Naive thymus-derived CD4-positive, alpha-beta T cell (primary cell): ENCODE results near the gene ADAMTS13. TPM values are rescaled to one million over a fixed set of nuclear protein-coding genes. Genes with fewer than 3 reads are reported as not detected.
A peak's percentile ranks its signal among the peaks of the same experiment; 100 is the strongest.

Experiments used
- ATAC-seq: fragments of 150-1000 bp; cut with Tn5 transposase; 2 replicates; pipeline ENCODE4 v1.10.0; 2021; ENCODE audit warnings: mild to moderate bottlenecking, moderate library complexity
- CTCF ChIA-PET: fragments of 350-600 bp; sonication (Branson Sonifier 250); formaldehyde crosslinking; loops from one replicate; lab custom pipeline; 2021; ENCODE audit warnings: antibody characterized with exemption; lab: Charles Lee
- POLR2A ChIA-PET: fragments of 350-600 bp; sonication (Branson Sonifier 250); formaldehyde crosslinking; loops from one replicate; lab custom pipeline; 2021; ENCODE audit warnings: antibody characterized with exemption, inconsistent platforms; lab: Charles Lee
- DNase-seq, 9 donors: peaks; one replicate each; pipeline versions ENCODE4 v3.0.0 to v3.0.0-alpha.2; 2020 to 2022; ENCODE audit warnings: mixed read lengths in 1 of 9
- H3K27ac ChIP-seq: one replicate; pipeline ENCODE4 v1.7.0; 2013; ENCODE audit warnings: mild to moderate bottlenecking, low read depth, low read length, moderate library complexity
- H3K27me3 ChIP-seq, 2 donors: one replicate each; pipeline ENCODE4 v1.7.0; 2013; ENCODE audit warnings: low read length in 2 of 2, mild to moderate bottlenecking in 2 of 2, moderate library complexity in 2 of 2; ENCODE audit not compliant: control insufficient read depth in 2 of 2, insufficient read depth in 2 of 2
- H3K36me3 ChIP-seq, 3 experiments: 1 replicate in 2 of 3; 2 replicates in 1 of 3; pipeline ENCODE4 v1.7.0; 2013; ENCODE audit warnings: low read length in 3 of 3, mild to moderate bottlenecking in 3 of 3, moderate library complexity in 1 of 3; ENCODE audit not compliant: insufficient read depth in 3 of 3, control insufficient read depth in 2 of 3
- H3K4me1 ChIP-seq, 2 donors: one replicate each; pipeline ENCODE4 v1.7.0; 2013; ENCODE audit warnings: low read length in 2 of 2, mild to moderate bottlenecking in 2 of 2, moderate library complexity in 1 of 2; ENCODE audit not compliant: control insufficient read depth in 2 of 2, insufficient read depth in 2 of 2
- H3K4me3 ChIP-seq: 2 replicates; pipeline ENCODE4 v1.7.0; 2013; ENCODE audit warnings: mild to moderate bottlenecking, low read length
- H3K9me3 ChIP-seq, 3 experiments: 1 replicate in 2 of 3; 2 replicates in 1 of 3; pipeline ENCODE4 v1.7.0; 2013; ENCODE audit warnings: low read length in 3 of 3; ENCODE audit not compliant: control insufficient read depth in 2 of 3
- H3K27ac Mint-ChIP-seq, 9 donors: one replicate each; pipeline ENCODE4 v1.8.0; 2020 to 2022; ENCODE audit warnings: mixed read lengths in 9 of 9, mild to moderate bottlenecking in 8 of 9, moderate library complexity in 5 of 9, inconsistent platforms in 2 of 9
- H3K27me3 Mint-ChIP-seq, 5 donors: one replicate each; pipeline ENCODE4 v1.8.0; 2021 to 2022; ENCODE audit warnings: mixed read lengths in 5 of 5, mild to moderate bottlenecking in 1 of 5
- H3K36me3 Mint-ChIP-seq, 5 donors: one replicate each; pipeline ENCODE4 v1.8.0; 2020 to 2022; ENCODE audit warnings: mixed read lengths in 5 of 5, mild to moderate bottlenecking in 3 of 5, inconsistent platforms in 1 of 5
- H3K4me1 Mint-ChIP-seq, 7 donors: one replicate each; pipeline ENCODE4 v1.8.0; 2020 to 2022; ENCODE audit warnings: mixed read lengths in 7 of 7, mild to moderate bottlenecking in 3 of 7, inconsistent platforms in 1 of 7
- H3K4me3 Mint-ChIP-seq, 10 donors: one replicate each; pipeline ENCODE4 v1.8.0; 2020 to 2022; ENCODE audit warnings: mild to moderate bottlenecking in 10 of 10, mixed read lengths in 10 of 10, moderate library complexity in 6 of 10, inconsistent platforms in 2 of 10
- H3K9me3 Mint-ChIP-seq, 11 donors: one replicate each; pipeline ENCODE4 v1.8.0; 2020 to 2022; ENCODE audit warnings: mixed read lengths in 11 of 11, mild to moderate bottlenecking in 4 of 11, inconsistent platforms in 1 of 11, moderate library complexity in 1 of 11
- intact Hi-C, 2 donors: fragments of 100-400 bp; cut with micrococcal nuclease; formaldehyde crosslinking; loops; one replicate each; pipeline ENCODE4 v1.15.1; 2023
- polyA plus RNA-seq, 2 donors: library from polyadenylated mRNA; unstranded; fragments of 300-500 nt; fragmentation: Illumina TruSeq; gene quantifications; one replicate each; pipeline ENCODE4 v1.2.3, GENCODE V29; 2021
- total RNA-seq, 6 experiments: library from RNA in 5 of 6; stranded (reverse) in 5 of 6; gene quantifications; 1 replicate in 5 of 6; 2 replicates in 1 of 6; pipeline ENCODE4 v1.2.3 and lab custom pipeline; 2021 to 2026

The ADAMTS13 gene
- total and polyA plus RNA-seq, 7 experiments from 2014 or later = 0.07 to 3.1 (median 2.4) TPM

- ChIA-PET CTCF (interaction anchor here (0.6 kb wide), 1 partner anchor 225 kb away, joined by 9 read pairs; no protein-coding TSS in a partner anchor), POLR2A (interaction anchor here (0.7 kb wide), 1 partner anchor 82 kb away, joined by 3 read pairs; the partner anchor contains the start of gene CACFD1)
- H3K36me3 Mint-ChIP-seq = peaks cover 0 to 14% (median 0%) of the 10 kb centered on the region in 5 donors
These were observed 44.4 kb upstream of the ADAMTS13 start for GRCh38 chr9:133377721-133378216.

DNA sequence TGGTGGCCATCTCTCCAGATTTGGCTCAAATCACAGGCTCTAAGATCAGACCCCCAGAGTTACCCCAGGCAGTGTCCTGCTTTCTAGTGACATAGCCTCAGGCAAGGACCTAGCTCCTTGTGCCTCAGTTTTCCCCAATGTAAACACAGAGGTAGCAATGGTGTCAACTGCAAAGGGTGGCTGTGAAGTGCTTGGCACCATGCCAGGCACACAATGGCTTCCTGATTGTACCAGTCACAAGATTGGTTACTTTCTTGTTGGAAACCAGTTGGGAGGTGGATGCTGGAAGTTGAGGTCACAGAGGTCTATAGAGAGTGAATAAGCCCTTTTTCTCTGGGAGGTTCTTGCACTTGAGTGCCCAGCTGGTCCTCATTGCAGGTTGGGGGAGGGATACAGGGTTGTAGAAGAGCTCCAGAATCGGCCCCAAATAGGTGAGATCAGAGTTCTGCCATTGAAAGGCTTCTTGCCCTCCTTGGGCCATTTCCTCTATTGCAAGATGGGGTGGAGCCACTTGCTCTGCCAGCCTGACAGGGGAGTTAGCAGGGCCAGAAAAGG, 43.7 kb upstream of the ADAMTS13 start:
- ChIA-PET CTCF (interaction anchor here (0.6 kb wide), 1 partner anchor 336 kb away, joined by 3 read pairs; no protein-coding TSS in a partner anchor), POLR2A (interaction anchor here (0.7 to 1.0 kb wide), 2 partner anchors 30 to 81 kb away, joined by 3 read pairs; partner anchors contain the start of genes CACFD1, MED22 and RPL7A)
- peaks cover 8 to 23% (median 13%) of the 10 kb centered on the region in 7 donors for H3K4me1 Mint-ChIP-seq
- H3K9me3 Mint-ChIP-seq = no peaks in the 10 kb centered on the region
- ATAC-seq (no peak), DNase-seq (no peak)
- intact Hi-C loops = loop anchor here in 1 of 2 donors (5.0 to 10.0 kb wide), 3 partner anchors 194 to 786 kb away; partner anchors contain the start of genes BRD3OS and RNU6ATAC
- H3K36me3 Mint-ChIP-seq = peaks cover 0 to 9% (median 0%) of the 10 kb centered on the region in 5 donors
- Histone ChIP-seq H3K4me1 (peaks cover 8 to 13% of the 10 kb centered on the region in 2 donors), H3K27ac (no peak overlapping the region), H3K9me3 (no peaks in the 10 kb centered on the region), H3K36me3 (no peaks in the 10 kb centered on the region), H3K4me3 (no peak overlapping the region), H3K27me3 (no peaks in the 10 kb centered on the region)
- H3K27ac Mint-ChIP-seq = peak overlapping the region in 1 of 9 donors; percentile 77
- peak overlapping the region in 5 of 10 donors; percentile 12 to 49 (median 27) for H3K4me3 Mint-ChIP-seq
- H3K27me3 Mint-ChIP-seq = peaks cover 0 to 4% (median 0%) of the 10 kb centered on the region in 5 donors

More at GRCh38 chr9:133377721-133378216, 44.4 kb upstream of the ADAMTS13 start:
- Mint-ChIP-seq H3K27ac (no peak overlapping the region), H3K27me3 (peaks cover 0 to 4% (median 0%) of the 10 kb centered on the region in 5 donors), H3K4me3 (peak overlapping the region in 4 of 10 donors; percentile 12 to 85 (median 56)), H3K9me3 (no peaks in the 10 kb centered on the region), H3K4me1 (peaks cover 15 to 29% (median 18%) of the 10 kb centered on the region in 7 donors)
- Histone ChIP-seq H3K9me3 (no peaks in the 10 kb centered on the region), H3K4me3 (no peak overlapping the region), H3K36me3 (peaks cover 0 to 5% (median 0%) of the 10 kb centered on the region in 3 experiments), H3K4me1 (peaks cover 13 to 20% of the 10 kb centered on the region in 2 donors), H3K27ac (no peak overlapping the region), H3K27me3 (no peaks in the 10 kb centered on the region)
- no peak for DNase-seq
- ATAC-seq = no peak
- intact Hi-C loops = loop anchor here (2.0 to 10.0 kb wide), 5 partner anchors 27 to 787 kb away; partner anchors contain the start of genes BRD3OS (in 1 of the 2), REXO4 (in 1 of the 2) and RNU6ATAC (in 1 of the 2)

GRCh38 chr9:133379153-133380086, 42.7 kb upstream of the ADAMTS13 start:
- Mint-ChIP-seq H3K9me3 (no peaks in the 10 kb centered on the region), H3K27me3 (peaks cover 0 to 4% (median 0%) of the 10 kb centered on the region in 5 donors), H3K4me1 (peaks cover 6 to 14% (median 8%) of the 10 kb centered on the region in 7 donors), H3K36me3 (peaks cover 0 to 7% (median 0%) of the 10 kb centered on the region in 5 donors), H3K27ac (no peak overlapping the region), H3K4me3 (no peak overlapping the region)
- Histone ChIP-seq H3K4me3 (no peak overlapping the region), H3K27me3 (no peaks in the 10 kb centered on the region), H3K36me3 (no peaks in the 10 kb centered on the region), H3K4me1 (peaks cover 5 to 8% of the 10 kb centered on the region in 2 donors), H3K9me3 (no peaks in the 10 kb centered on the region), H3K27ac (no peak overlapping the region)
- DNase-seq = no peak
- CTCF ChIA-PET = no interaction called here
- POLR2A ChIA-PET = interaction anchor here (0.6 to 1.0 kb wide), 2 partner anchors 31 to 260 kb away, joined by 3 to 5 read pairs; partner anchors contain the start of genes MED22 and RPL7A
- intact Hi-C loops = loop anchor here in 1 of 2 donors (5.0 to 10.0 kb wide), 3 partner anchors 195 to 785 kb away; partner anchors contain the start of genes BRD3OS and RNU6ATAC
- ATAC-seq = no peak

- no peak for DNase-seq
- Mint-ChIP-seq H3K4me3 (no peak overlapping the region), H3K36me3 (no peaks in the 10 kb centered on the region), H3K9me3 (no peaks in the 10 kb centered on the region), H3K4me1 (peaks cover 0 to 7% (median 0%) of the 10 kb centered on the region in 7 donors), H3K27ac (no peak overlapping the region), H3K27me3 (peaks cover 0 to 4% (median 0%) of the 10 kb centered on the region in 5 donors)
- Histone ChIP-seq H3K27me3 (no peaks in the 10 kb centered on the region), H3K4me3 (no peak overlapping the region), H3K27ac (no peak overlapping the region), H3K4me1 (peaks cover 0 to 5% of the 10 kb centered on the region in 2 donors), H3K9me3 (no peaks in the 10 kb centered on the region), H3K36me3 (no peaks in the 10 kb centered on the region)
- CTCF ChIA-PET = interaction anchor here (0.6 kb wide), 1 partner anchor 72 kb away, joined by 3 read pairs; no protein-coding TSS in a partner anchor
- intact Hi-C loops = no loop called here
- POLR2A ChIA-PET = no interaction called here
- no peak for ATAC-seq
These were observed 41.4 kb upstream of the ADAMTS13 start for GRCh38 chr9:133380734-133381133.

GRCh38 chr9:133382507-133383141, 39.5 kb upstream of the ADAMTS13 start:
- H3K4me3 Mint-ChIP-seq = no peak overlapping the region
- Histone ChIP-seq H3K9me3 (no peaks in the 10 kb centered on the region), H3K36me3 (no peaks in the 10 kb centered on the region), H3K4me3 (no peak overlapping the region), H3K4me1 (no peaks in the 10 kb centered on the region), H3K27me3 (no peaks in the 10 kb centered on the region), H3K27ac (no peak overlapping the region)
- no peaks in the 10 kb centered on the region for H3K36me3 Mint-ChIP-seq
- ChIA-PET POLR2A (no interaction called here), CTCF (no interaction called here)
- DNase-seq (no peak), ATAC-seq (no peak)
- H3K9me3 Mint-ChIP-seq = no peaks in the 10 kb centered on the region
- no peak overlapping the region for H3K27ac Mint-ChIP-seq
- no peaks in the 10 kb centered on the region for H3K4me1 Mint-ChIP-seq
- no peaks in the 10 kb centered on the region for H3K27me3 Mint-ChIP-seq
- intact Hi-C loops = no loop called here

DNA sequence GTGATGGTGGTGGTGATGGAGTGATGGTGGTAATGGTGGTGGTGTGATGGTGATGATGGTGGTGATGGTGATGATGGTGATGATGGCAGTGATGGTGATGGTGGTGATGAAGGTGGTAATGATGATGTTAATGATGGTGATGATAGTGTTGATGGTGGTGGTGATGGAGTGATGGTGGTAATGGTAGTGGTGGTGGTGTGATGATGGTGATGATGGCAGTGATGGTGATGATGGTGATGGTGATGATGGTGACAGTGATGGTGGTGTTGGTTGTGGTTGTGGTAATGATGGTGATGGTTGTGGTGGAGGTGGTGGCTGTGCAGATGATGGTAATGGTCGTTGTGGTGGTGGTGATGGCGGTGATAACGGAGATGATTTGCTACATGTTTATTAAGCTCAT, 38.7 kb upstream of the ADAMTS13 start:
- intact Hi-C loops = no loop called here
- Mint-ChIP-seq H3K27ac (no peak overlapping the region), H3K9me3 (no peaks in the 10 kb centered on the region), H3K4me1 (no peaks in the 10 kb centered on the region), H3K27me3 (no peaks in the 10 kb centered on the region), H3K36me3 (no peaks in the 10 kb centered on the region), H3K4me3 (no peak overlapping the region)
- DNase-seq = no peak
- Histone ChIP-seq H3K27ac (no peak overlapping the region), H3K4me3 (no peak overlapping the region), H3K4me1 (no peaks in the 10 kb centered on the region), H3K9me3 (no peaks in the 10 kb centered on the region), H3K36me3 (no peaks in the 10 kb centered on the region), H3K27me3 (no peaks in the 10 kb centered on the region)
- POLR2A ChIA-PET = no interaction called here
- ATAC-seq = no peak
- CTCF ChIA-PET = no interaction called here
